HG03280 (cell line): Measurements from ENCODE around the gene SLC13A5.
"Not testable (repeated sequence)": the region's sequence is repeated elsewhere in the genome, so short reads cannot be mapped to it uniquely, and the experiment has no call there.

Experiments used
- ATAC-seq: cut with Tn5 transposase; IDR thresholded peaks from one replicate; pipeline ENCODE4 v1.9.1; 2021; ENCODE audit warnings: mild to moderate bottlenecking, moderate library complexity; ENCODE audit not compliant: unreplicated experiment

SLC13A5 gene

GRCh38 chr17:6713130-6713917, at the start of gene SLC13A5:
TSS of gene SLC13A5 (minus strand) at chr17:6713369. CDS start at chr17:6713333, 36 bp downstream.
- no peak for ATAC-seq

- ATAC-seq: no peak
Observed at GRCh38 chr17:6761779-6762178, 48.6 kb upstream of the SLC13A5 start.

- no peak for ATAC-seq
Observed at GRCh38 chr17:6757747-6758146, 44.6 kb upstream of the SLC13A5 start.

GRCh38 chr17:6756425-6757031, 43.4 kb upstream of the SLC13A5 start:
- no peak for ATAC-seq

GRCh38 chr17:6755731-6756184, 42.6 kb upstream of the SLC13A5 start, which contains the start of gene XAF1:
TSS of gene XAF1 (plus strand) at chr17:6756046. CDS start at chr17:6756079, 33 bp downstream.
- ATAC-seq: no peak

- ATAC-seq: no peak
Observed at GRCh38 chr17:6755281-6755680, 42.1 kb upstream of the SLC13A5 start.

GRCh38 chr17:6753546-6753945, 40.4 kb upstream of the SLC13A5 start:
- ATAC-seq: no peak

GRCh38 chr17:6753006-6753445, 39.9 kb upstream of the SLC13A5 start:
- ATAC-seq: no peak

GRCh38 chr17:6752068-6752909, 39.1 kb upstream of the SLC13A5 start:
- no peak for ATAC-seq

GRCh38 chr17:6749519-6749918, 36.4 kb upstream of the SLC13A5 start:
- ATAC-seq: no peak

GRCh38 chr17:6748617-6749016, 35.4 kb upstream of the SLC13A5 start:
- ATAC-seq: no peak

- not testable (repeated sequence) for ATAC-seq
Observed at GRCh38 chr17:6746665-6747064, 33.5 kb upstream of the SLC13A5 start.

- no peak for ATAC-seq
Observed at GRCh38 chr17:6729531-6729930, 16.4 kb upstream of the SLC13A5 start.

GRCh38 chr17:6724009-6724408, 10.8 kb upstream of the SLC13A5 start:
- no peak for ATAC-seq

- no peak for ATAC-seq
Observed at GRCh38 chr17:6721744-6722143, 8.6 kb upstream of the SLC13A5 start.

GRCh38 chr17:6716736-6717135, 3.6 kb upstream of the SLC13A5 start:
- no peak for ATAC-seq

GRCh38 chr17:6714315-6714874, 1.2 kb upstream of the SLC13A5 start:
- ATAC-seq: no peak

GRCh38 chr17:6713918-6714271, 726 bp upstream of the SLC13A5 start:
- ATAC-seq: no peak

- no peak for ATAC-seq
Observed at GRCh38 chr17:6712854-6713129, 377 bp downstream of the SLC13A5 start.

GRCh38 chr17:6712058-6712853, 913 bp downstream of the SLC13A5 start:
- no peak for ATAC-seq

- ATAC-seq: no peak
Observed at GRCh38 chr17:6711681-6712057, 1.5 kb downstream of the SLC13A5 start.
